Activated CD8-positive, alpha-beta memory T cell treated with anti-CD3 and anti-CD28 coated beads, Interleukin-2, amount 50 U/mL, for 24 hours (primary cell): ENCODE data around the gene RFPL3.
"Not testable (repeated sequence)": the region's sequence is repeated elsewhere in the genome, so short reads cannot be mapped to it uniquely, and the experiment has no call there.

Experiments used
- DNase-seq: peaks from one replicate; pipeline ENCODE4 v3.0.0-alpha.2; 2020; ENCODE audit errors: extremely low read depth

The RFPL3 gene

GRCh38 chr22:32353840-32354239, 3.8 kb upstream of the RFPL3 start:
- no peak for DNase-seq

- DNase-seq, result no peak
Observed at GRCh38 chr22:32354360-32355351, 3.0 kb upstream of the RFPL3 start.

- DNase-seq, result no peak
Observed at GRCh38 chr22:32355760-32356159, 1.9 kb upstream of the RFPL3 start.

- not testable (repeated sequence) for DNase-seq
Observed at GRCh38 chr22:32360096-32360495, 2.4 kb downstream of the RFPL3 start.

- DNase-seq, result no peak
Observed at GRCh38 chr22:32361257-32361656, 3.6 kb downstream of the RFPL3 start.

- DNase-seq, result no peak
Observed at GRCh38 chr22:32364210-32364609, 6.5 kb downstream of the RFPL3 start.

- no peak for DNase-seq
Observed at GRCh38 chr22:32375678-32376450, 18.2 kb downstream of the RFPL3 start.

GRCh38 chr22:32376681-32377080, 19.0 kb downstream of the RFPL3 start:
- DNase-seq, result no peak

- no peak for DNase-seq
Observed at GRCh38 chr22:32378707-32379272, 21.1 kb downstream of the RFPL3 start.

GRCh38 chr22:32380991-32381390, 23.3 kb downstream of the RFPL3 start:
- DNase-seq, result no peak

- no peak for DNase-seq
Observed at GRCh38 chr22:32385681-32386080, 28.0 kb downstream of the RFPL3 start.

GRCh38 chr22:32389685-32390084, 32.0 kb downstream of the RFPL3 start:
- DNase-seq, result no peak

- DNase-seq, result no peak
Observed at GRCh38 chr22:32395107-32395506, 37.4 kb downstream of the RFPL3 start.

- no peak for DNase-seq
Observed at GRCh38 chr22:32396255-32396654, 38.6 kb downstream of the RFPL3 start.

GRCh38 chr22:32396746-32397145, 39.1 kb downstream of the RFPL3 start:
- DNase-seq, result no peak

GRCh38 chr22:32401486-32401885, 43.8 kb downstream of the RFPL3 start:
- no peak for DNase-seq

GRCh38 chr22:32404021-32404420, 46.4 kb downstream of the RFPL3 start:
- no peak for DNase-seq

- no peak for DNase-seq
Observed at GRCh38 chr22:32407312-32407711, 49.6 kb downstream of the RFPL3 start.

- DNase-seq, result no peak
Observed at GRCh38 chr22:32407936-32408335, 50.3 kb downstream of the RFPL3 start.

GRCh38 chr22:32409977-32410376, 52.3 kb downstream of the RFPL3 start:
- DNase-seq, result no peak

- DNase-seq, result no peak
Observed at GRCh38 chr22:32410459-32410858, 52.8 kb downstream of the RFPL3 start.
